Keratinocyte (primary cell): Measurements from ENCODE around the gene MLF1. TPM values are rescaled to one million over a fixed set of nuclear protein-coding genes. Genes with fewer than 3 reads are reported as not detected.

ENCODE experiments used
- DNase-seq: peaks from one replicate; pipeline ENCODE4 v3.0.0-alpha.2; 2011; ENCODE audit warnings: low read depth, missing footprints, low spot score
- FAIRE-seq: peaks from 2 replicates; lab custom pipeline; 2011; peaks lifted over from hg19 to GRCh38; lab: Jason Lieb, UNC
- H2AFZ ChIP-seq: 2 replicates; pipeline ENCODE4 v1.6.0; 2012; ENCODE audit warnings: low read length, control low read depth, inconsistent platforms; ENCODE audit not compliant: control insufficient read depth
- H3K27ac ChIP-seq: 2 replicates; pipeline ENCODE4 v1.5.1; 2011; ENCODE audit warnings: low read length; ENCODE audit not compliant: control insufficient read depth, insufficient read depth
- H3K27me3 ChIP-seq: 3 replicates; pipeline ENCODE4 v1.6.0; 2011; ENCODE audit warnings: low read length; ENCODE audit not compliant: control insufficient read depth, insufficient read depth; ENCODE audit errors: extremely low read depth
- H3K36me3 ChIP-seq, 2 experiments: 2 replicates in 1 of 2; 3 replicates in 1 of 2; pipeline ENCODE4 v1.5.1; 2011; ENCODE audit warnings: low read length in 2 of 2, mild to moderate bottlenecking in 1 of 2; ENCODE audit not compliant: control insufficient read depth in 2 of 2, insufficient read depth in 2 of 2; ENCODE audit errors: extremely low read depth in 1 of 2
- H3K4me1 ChIP-seq: 3 replicates; pipeline ENCODE4 v1.5.1; 2011; ENCODE audit warnings: low read length; ENCODE audit not compliant: control insufficient read depth, insufficient read depth; ENCODE audit errors: extremely low read depth
- H3K4me2 ChIP-seq: 3 replicates; pipeline ENCODE4 v1.6.0; 2011; ENCODE audit warnings: low read depth, low read length; ENCODE audit not compliant: control insufficient read depth, insufficient read depth; ENCODE audit errors: extremely low read depth
- H3K4me3 ChIP-seq, 3 experiments: fragments of 200-600 bp in 1 of 3; sonication (generic) in 1 of 3; 2 replicates in 2 of 3; 3 replicates in 1 of 3; pipeline ENCODE4 v1.5.1; 2011 to 2016; ENCODE audit warnings: low read length in 3 of 3, mild to moderate bottlenecking in 3 of 3, control low read depth in 2 of 3, inconsistent platforms in 1 of 3, low read depth in 1 of 3, mixed read lengths in 1 of 3, mixed run types in 1 of 3, moderate library complexity in 1 of 3; ENCODE audit not compliant: control insufficient read depth in 2 of 3, insufficient read depth in 2 of 3; ENCODE audit errors: extremely low read depth in 1 of 3
- H3K79me2 ChIP-seq: 2 replicates; pipeline ENCODE4 v1.6.0; 2012; ENCODE audit warnings: low read length; ENCODE audit not compliant: control insufficient read depth, insufficient read depth
- H3K9ac ChIP-seq: 3 replicates; pipeline ENCODE4 v1.6.0; 2011; ENCODE audit warnings: low read length; ENCODE audit not compliant: control insufficient read depth, insufficient read depth; ENCODE audit errors: extremely low read depth
- H3K9me1 ChIP-seq: 3 replicates; pipeline ENCODE4 v1.6.0; 2011; ENCODE audit warnings: low read length; ENCODE audit not compliant: control insufficient read depth, insufficient read depth; ENCODE audit errors: extremely low read depth
- H3K9me3 ChIP-seq: 2 replicates; pipeline ENCODE4 v1.5.1; 2012; ENCODE audit warnings: low read depth, low read length; ENCODE audit not compliant: control insufficient read depth
- H4K20me1 ChIP-seq: 3 replicates; pipeline ENCODE4 v1.6.0; 2011; ENCODE audit warnings: low read length; ENCODE audit not compliant: control insufficient read depth, insufficient read depth; ENCODE audit errors: extremely low read depth
- EZH2 ChIP-seq: IDR thresholded peaks from one replicate; pipeline ENCODE4 v1.6.1; 2012; ENCODE audit warnings: inconsistent platforms, mild to moderate bottlenecking, low read length, moderate library complexity
- dilution Hi-C: fragments of 300-500 bp; cut with MboI; formaldehyde crosslinking; loops from one replicate; pipeline ENCODE4 v1.7.0; 2020; ENCODE audit warnings: low sequenced_read_pairs; ENCODE audit not compliant: extremely low pct_ligation_motif_present
- polyA plus RNA-seq, 5 experiments: library from polyadenylated mRNA; depleted of rRNA in 3 of 5; stranded (reverse) in 3 of 5; stranded (forward) in 1 of 5; unstranded in 1 of 5; fragments of >200 nt; gene quantifications; 1 replicate in 1 of 5; 2 replicates in 3 of 5; 3 replicates in 1 of 5; pipeline versions ENCODE4 v1.2.1 to v1.2.3, GENCODE V29; 2011 to 2012; ENCODE audit warnings: missing spikeins in 2 of 5, low read depth in 1 of 5, low replicate concordance in 1 of 5
- TF ChIP-seq, protein P1 (sequence below), 3 experiments: IDR thresholded peaks in 1 of 3; conservative IDR thresholded peaks in 1 of 3; optimal IDR thresholded peaks in 1 of 3; 2 replicates in 2 of 3; 3 replicates in 1 of 3; pipeline versions ENCODE3 to v1.5.1; 2011; ENCODE audit warnings: low read length in 3 of 3, mild to moderate bottlenecking in 3 of 3, moderate library complexity in 2 of 3, control low read depth in 1 of 3, inconsistent platforms in 1 of 3; ENCODE audit not compliant: insufficient read depth in 2 of 3; ENCODE audit errors: extremely low read depth in 1 of 3

The MLF1 gene
- polyA plus RNA-seq, 1 donor (not counting 4 experiments of a cell fraction or from before 2014, with no cell fraction given) = 11.8 TPM

DNA sequence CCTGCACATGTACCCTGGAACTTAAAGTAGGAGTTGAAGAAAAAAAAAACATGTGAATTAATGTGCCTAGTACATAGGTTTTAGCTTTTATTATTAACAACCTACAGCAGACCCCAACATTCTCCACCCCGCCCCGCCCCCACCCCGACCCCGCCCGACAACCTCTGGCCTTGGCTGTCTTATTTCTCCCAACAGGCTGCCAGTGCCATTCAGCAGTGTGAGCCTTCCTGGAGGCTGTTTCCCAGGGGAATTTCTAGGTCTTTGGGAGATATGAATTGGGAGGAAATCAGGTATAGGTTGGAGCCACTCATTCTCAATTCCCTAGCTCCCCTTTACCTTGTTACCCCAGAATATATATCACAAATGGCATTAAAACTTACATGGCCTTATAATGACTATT is 8.3 kb upstream of the MLF1 start:
- TF ChIP-seq, protein P1, sequence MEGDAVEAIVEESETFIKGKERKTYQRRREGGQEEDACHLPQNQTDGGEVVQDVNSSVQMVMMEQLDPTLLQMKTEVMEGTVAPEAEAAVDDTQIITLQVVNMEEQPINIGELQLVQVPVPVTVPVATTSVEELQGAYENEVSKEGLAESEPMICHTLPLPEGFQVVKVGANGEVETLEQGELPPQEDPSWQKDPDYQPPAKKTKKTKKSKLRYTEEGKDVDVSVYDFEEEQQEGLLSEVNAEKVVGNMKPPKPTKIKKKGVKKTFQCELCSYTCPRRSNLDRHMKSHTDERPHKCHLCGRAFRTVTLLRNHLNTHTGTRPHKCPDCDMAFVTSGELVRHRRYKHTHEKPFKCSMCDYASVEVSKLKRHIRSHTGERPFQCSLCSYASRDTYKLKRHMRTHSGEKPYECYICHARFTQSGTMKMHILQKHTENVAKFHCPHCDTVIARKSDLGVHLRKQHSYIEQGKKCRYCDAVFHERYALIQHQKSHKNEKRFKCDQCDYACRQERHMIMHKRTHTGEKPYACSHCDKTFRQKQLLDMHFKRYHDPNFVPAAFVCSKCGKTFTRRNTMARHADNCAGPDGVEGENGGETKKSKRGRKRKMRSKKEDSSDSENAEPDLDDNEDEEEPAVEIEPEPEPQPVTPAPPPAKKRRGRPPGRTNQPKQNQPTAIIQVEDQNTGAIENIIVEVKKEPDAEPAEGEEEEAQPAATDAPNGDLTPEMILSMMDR (optimal IDR thresholded peaks at IDR 0.05 in 1 of 3, IDR thresholded peaks at IDR 0.05 in 1 of 3, conservative IDR thresholded peaks at IDR 0.05 in 1 of 3; ENCODE audit: extremely low read depth in 1 of 3, insufficient read depth in 2 of 3, low read length in 3 of 3) = no peak
- TF ChIP-seq EZH2 = no peak
- Histone ChIP-seq H3K4me2 (no peak overlapping the region), H3K4me1 (no peaks in the 10 kb centered on the region), H3K79me2 (no peaks in the 10 kb centered on the region), H3K27ac (no peak overlapping the region), H3K9me1 (no peaks in the 10 kb centered on the region), H2AFZ (no peak overlapping the region), H3K4me3 (no peak overlapping the region), H4K20me1 (no peaks in the 10 kb centered on the region), H3K9me3 (no peaks in the 10 kb centered on the region), H3K36me3 (no peaks in the 10 kb centered on the region), H3K9ac (no peak overlapping the region), H3K27me3 (no peaks in the 10 kb centered on the region)
- dilution Hi-C loops = no loop called here
- FAIRE-seq (no peak), DNase-seq (no peak)

DNA sequence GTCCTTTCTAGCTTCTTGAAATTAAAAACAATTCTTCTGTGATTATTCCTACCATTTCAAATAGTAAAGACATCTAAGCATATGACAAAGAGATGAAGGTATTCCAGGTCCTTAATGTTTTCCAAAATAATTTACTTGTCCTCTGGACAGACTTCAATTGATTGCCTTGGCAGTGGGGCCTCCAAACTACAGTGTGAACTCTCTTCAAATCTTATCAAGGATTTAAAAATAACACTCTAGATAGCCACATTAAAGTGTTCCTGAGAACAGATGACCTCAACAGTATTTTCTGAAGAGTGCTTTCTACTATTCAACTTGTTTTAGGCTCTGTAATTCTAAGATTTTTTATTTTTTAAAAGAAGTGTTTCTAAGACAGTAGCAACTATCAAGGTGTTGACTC is 7.9 kb upstream of the MLF1 start:
- Histone ChIP-seq H3K4me2 (no peak overlapping the region), H3K9me1 (no peaks in the 10 kb centered on the region), H3K9ac (no peak overlapping the region), H3K4me1 (no peaks in the 10 kb centered on the region), H3K4me3 (no peak overlapping the region), H2AFZ (no peak overlapping the region), H3K79me2 (no peaks in the 10 kb centered on the region), H3K27me3 (no peaks in the 10 kb centered on the region), H3K9me3 (no peaks in the 10 kb centered on the region), H3K36me3 (no peaks in the 10 kb centered on the region), H3K27ac (no peak overlapping the region), H4K20me1 (no peaks in the 10 kb centered on the region)
- TF ChIP-seq EZH2 = no peak
- TF ChIP-seq, protein P1 (optimal IDR thresholded peaks at IDR 0.05 in 1 of 3, IDR thresholded peaks at IDR 0.05 in 1 of 3, conservative IDR thresholded peaks at IDR 0.05 in 1 of 3; ENCODE audit: extremely low read depth in 1 of 3, insufficient read depth in 2 of 3, low read length in 3 of 3) = no peak
- DNase-seq = no peak
- dilution Hi-C loops = no loop called here
- no peak for FAIRE-seq
